Activated T-cell treated with anti-CD3 and anti-CD28 coated beads for 4 hours (primary cell): Measurements from ENCODE around the gene HDGFL2.

Experiments used
- DNase-seq: peaks from one replicate; pipeline ENCODE4 v3.0.0-alpha.2; 2020

Gene HDGFL2

GRCh38 chr19:4499855-4500254 lies 27.8 kb downstream of the HDGFL2 start:
- DNase-seq: no peak

GRCh38 chr19:4500841-4501591 lies 28.9 kb downstream of the HDGFL2 start:
- no peak for DNase-seq

DNA sequence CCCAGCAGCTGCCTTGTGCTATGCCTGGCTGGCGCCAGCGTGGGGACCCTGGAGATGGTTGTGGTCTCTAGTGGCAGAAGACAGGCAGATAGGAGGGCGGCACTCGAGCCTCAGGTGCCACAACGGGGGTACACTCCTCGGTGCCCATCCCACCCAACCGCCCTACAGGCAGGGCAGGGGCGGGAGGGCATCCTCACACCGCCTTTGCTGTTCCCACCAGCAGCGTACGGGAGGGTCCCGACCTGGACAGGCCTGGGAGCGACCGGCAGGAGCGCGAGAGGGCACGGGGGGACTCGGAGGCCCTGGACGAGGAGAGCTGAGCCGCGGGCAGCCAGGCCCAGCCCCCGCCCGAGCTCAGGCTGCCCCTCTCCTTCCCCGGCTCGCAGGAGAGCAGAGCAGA lies 29.6 kb downstream of the HDGFL2 start:
- DNase-seq: no peak

DNA sequence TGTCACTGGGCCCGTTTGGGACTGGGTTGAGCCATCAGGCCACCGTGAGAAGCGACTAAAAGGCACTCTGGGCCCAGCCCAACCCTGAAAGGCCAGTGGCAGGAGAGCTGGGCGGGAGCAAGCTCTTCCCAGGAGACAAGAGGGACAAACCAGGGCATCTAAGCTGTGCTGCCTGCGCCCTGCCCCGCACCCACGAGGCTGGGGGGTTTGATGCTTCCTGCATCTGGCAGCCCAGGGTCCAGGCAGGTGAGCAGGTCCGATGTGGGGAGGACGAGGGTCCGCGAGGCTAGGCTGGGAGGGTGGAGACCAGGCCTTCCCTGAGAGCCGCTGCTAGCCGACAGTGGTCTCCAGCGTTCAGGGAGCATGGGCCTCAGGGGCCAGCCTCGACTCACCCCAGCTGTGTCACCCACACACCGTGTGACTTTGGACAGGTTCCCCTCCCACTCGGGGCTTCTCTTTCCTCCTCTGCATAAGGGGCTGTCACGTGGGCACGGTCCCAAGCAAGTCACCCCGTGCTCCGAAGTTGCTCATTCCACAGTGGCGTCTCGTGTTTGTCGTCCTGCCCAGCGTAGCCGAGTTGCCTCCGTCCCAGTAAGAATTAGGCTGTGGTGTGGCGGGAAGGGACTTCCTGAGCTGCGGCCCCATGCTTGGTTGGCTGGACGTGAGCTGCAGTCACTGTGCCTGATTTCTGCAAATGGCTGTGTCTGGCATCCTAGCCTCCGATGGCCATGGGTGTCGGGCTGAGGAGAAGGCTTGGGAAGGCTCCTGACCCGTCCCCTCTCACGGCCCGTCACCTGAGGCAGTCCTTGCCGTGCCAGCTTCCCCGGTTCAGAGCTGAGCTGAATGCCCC lies 30.4 kb downstream of the HDGFL2 start:
- no peak for DNase-seq

- DNase-seq: no peak
These were observed 31.2 kb downstream of the HDGFL2 start for GRCh38 chr19:4503132-4503824.

- no peak for DNase-seq
These were observed 31.7 kb downstream of the HDGFL2 start for GRCh38 chr19:4503825-4504170.

- DNase-seq: no peak
These were observed 32.2 kb downstream of the HDGFL2 start for GRCh38 chr19:4504297-4504701.

GRCh38 chr19:4504891-4505569 lies 32.9 kb downstream of the HDGFL2 start:
- DNase-seq: no peak

GRCh38 chr19:4505570-4506448 lies 33.7 kb downstream of the HDGFL2 start:
- no peak for DNase-seq

DNA sequence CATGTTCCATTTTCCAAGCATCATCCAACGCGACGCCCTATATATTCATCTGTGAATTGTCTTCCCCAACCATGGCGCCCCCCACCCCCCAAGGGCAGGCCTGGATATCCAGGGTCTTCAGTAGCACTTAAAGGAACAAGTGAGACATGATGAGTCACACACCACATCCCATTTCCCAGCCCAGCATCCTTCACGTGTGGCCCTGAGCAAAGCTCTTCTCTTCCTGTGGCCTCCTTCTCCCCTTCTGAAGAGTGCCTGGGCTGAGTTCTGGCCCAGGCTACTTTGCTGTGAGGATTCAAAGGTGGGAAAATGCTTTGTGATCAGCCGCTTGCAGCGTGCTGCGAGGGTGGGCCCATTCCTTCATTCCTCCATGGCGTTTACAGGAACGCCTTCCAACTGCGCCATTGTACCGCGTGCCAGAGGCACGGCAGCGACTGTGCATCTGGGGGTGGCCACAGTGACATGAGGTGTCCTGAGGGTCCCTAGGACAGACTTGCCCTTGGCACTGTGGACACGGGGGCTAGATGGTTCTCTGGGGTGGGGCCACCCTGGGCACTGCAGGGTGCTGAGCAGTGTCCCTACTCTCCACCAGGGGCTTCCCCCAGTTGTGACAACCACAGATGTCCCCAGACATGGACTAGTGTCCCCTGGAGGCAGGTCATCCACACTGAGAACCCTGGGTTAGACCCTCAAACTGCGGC lies 34.5 kb downstream of the HDGFL2 start:
- DNase-seq: no peak

DNA sequence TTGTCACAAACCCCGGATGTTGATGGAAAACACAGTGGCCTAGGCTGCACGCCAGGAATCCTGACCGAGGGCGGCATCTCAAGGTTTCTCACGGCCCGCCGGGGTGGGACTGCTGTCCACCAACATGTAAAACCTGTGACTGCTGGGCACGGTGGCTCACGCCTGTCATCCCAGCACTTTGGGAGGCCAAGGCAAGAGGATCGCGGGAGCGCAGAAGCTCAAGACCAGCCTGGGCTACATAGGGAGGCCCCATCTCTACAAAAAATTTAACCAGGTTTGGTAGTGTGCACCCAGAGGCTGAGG lies 35.0 kb downstream of the HDGFL2 start:
- DNase-seq: no peak

- no peak for DNase-seq
These were observed 35.7 kb downstream of the HDGFL2 start for GRCh38 chr19:4507804-4508203.

- DNase-seq: no peak
These were observed 36.6 kb downstream of the HDGFL2 start for GRCh38 chr19:4508698-4509097.

DNA sequence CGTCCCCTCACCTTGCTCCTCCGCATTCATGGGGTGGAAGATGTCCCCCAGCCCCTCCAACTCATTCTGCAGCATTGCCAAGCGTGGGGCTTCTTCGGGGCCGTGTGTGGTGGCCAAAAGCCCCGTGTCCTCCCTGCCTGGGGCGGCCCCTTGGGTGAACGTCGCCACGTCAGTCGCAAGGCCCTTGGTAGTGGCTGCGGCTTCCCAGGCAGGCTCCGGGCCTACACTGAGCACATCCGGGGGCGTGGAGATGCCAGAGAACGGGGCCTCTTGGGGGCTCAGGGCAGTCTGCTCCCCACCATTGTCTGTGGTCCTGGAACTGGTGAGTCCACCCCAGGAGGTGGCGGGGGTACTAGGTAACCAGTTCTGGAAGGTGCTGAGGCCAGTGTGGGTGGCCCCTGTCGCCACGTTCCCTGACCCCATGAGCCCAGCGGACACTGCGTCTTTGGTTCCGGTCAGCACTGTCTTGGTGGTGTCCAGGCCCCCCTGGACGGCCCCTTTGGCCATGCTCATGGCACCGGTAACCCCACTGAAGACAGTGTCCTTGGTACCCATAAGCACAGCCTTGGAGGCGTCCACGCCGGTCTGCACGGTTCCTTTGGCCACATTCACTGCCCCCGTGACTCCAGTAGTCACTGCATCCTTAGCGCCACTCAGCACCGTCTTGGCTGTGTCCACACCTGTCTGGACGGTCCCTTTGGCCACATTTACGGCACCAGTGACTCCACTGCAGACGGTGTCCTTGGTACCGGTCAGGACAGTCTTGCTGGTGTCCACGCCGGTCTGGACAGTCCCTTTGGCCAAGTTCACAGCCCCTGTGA lies 38.5 kb downstream of the HDGFL2 start:
- DNase-seq: no peak

- DNase-seq: no peak
These were observed 39.4 kb downstream of the HDGFL2 start for GRCh38 chr19:4511300-4512054.

- no peak for DNase-seq
These were observed 40.0 kb downstream of the HDGFL2 start for GRCh38 chr19:4512070-4512469.

- no peak for DNase-seq
These were observed 41.2 kb downstream of the HDGFL2 start for GRCh38 chr19:4513248-4513647.

DNA sequence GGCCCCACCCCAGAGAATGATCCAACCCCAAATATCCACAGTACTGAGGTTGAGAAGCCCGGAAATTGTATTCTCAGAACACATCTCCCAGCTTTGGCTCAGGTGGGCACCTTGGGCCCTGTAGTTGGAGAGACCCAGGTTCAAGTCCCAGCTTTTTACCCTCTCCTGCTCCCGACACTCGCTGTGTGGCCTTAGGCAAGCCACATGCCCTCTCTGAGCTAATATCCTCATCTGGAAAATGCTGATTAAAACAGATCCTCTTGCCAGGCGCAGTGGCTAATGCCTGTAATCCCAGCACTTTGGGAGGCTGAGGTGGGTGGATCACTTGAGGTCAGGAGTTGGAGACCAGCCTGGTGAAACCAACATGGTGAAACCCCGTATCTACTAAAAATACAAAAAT lies 43.6 kb downstream of the HDGFL2 start:
- DNase-seq: no peak

DNA sequence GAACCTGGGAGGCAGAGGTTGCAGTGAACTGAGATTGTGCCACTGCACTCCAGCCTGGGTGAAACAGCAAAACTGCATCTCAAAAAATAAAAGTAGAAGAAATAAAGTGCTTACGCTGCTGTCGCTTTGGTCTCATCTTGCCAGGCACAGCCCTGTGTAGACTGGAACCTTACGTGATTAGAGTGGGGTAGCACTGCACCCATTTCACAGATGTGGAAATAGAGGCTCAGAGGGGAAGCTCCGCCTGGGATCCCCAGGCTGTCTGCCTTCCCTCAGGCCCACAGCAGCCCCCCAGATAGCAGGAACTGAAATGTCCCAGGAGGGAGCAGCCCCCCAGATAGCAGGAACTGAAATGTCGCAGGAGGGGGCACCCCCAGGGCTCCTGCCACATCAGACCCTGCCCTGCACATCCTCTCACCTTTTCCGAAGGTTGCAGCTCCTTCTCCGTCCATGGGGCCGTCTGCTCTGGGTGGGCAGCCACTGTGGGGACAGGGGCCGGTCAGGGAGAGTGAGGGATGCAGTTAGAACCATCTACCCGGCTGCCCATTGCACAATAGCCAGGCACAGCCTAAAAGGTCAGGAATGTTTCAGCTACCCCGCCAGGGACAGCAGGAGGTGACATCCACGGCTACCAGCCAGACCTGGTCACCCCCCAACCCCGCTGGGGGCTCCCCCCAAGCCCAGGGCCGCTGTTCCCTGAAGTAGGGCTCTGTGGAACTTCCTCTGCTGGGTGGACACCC lies 44.3 kb downstream of the HDGFL2 start:
- no peak for DNase-seq
